NCI-H146 treated with DMSO at 0.1 percent for 48 hours (cell line): Measurements from ENCODE around the gene NTMT1.
"Not testable (repeated sequence)": the region's sequence is repeated elsewhere in the genome, so short reads cannot be mapped to it uniquely, and the experiment has no call there.

Experiments
- DNase-seq: peaks from one replicate; lab custom pipeline; 2025; ENCODE audit not compliant: unreplicated experiment; lab: John Stamatoyannopoulos, UW

Gene NTMT1

DNA sequence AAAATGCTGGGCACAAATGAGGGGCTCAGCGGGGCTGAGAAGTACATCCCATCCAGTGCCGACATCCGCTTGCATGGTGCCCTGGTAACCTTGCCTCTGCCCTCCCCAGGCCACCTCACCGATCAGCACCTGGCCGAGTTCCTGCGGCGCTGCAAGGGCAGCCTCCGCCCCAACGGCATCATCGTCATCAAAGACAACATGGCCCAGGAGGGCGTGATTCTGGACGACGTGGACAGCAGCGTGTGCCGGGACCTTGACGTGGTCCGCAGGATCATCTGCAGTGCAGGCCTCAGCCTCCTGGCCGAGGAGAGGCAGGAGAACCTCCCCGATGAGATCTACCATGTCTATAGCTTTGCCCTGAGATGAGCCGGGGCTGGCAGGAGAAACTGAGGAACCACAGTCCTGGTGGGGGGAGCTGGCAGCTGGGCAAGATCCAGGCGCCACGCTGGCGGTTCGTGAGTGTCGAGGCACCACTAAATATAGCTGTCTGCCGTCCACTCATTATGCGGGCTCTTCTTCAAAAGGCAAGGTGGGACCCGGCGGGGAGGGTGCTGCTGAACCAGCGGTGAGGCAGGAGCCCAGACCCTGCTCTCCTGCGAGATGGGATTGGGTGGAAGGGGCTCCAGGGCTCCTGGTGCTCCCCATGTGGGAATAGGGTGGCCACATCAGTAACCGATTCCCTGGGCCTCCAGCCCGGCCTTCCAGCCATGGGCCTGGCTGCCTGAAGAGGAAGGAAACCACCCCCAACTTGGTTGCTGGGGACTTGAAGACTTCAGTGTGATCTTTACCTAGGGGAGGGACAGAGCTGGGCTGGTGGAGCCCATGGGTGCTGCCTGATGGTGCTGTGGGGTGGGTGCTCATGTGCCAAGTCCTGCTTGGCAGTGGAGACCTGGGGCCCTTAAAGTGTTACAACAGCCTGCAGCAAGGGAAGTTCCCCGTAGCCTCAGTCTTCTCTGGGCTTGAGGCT lies 9.4 kb downstream of the NTMT1 start:
- DNase-seq = no peak

GRCh38 chr9:129636343-129636742 lies 10.4 kb downstream of the NTMT1 start:
- not testable (repeated sequence) for DNase-seq

DNA sequence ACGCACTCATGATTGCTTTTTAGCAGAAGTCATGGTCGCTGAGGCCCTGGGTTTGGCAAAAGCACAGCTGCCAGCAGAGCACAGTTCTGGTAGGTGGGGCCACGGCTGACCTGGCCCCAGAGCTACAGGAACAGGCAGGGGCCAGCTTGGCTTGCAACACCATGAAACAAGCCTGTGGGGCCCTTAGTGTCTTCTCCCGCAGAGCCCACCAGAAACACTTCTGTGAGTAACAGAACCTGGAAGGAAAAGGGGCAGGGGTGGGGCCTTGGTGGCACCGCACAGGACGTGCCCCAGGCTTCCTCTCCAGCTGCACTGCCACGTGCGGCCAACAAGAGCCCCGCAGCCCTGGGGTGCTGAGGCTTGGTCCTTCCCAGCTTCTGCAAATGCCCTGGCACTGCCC lies 11.1 kb downstream of the NTMT1 start:
- no peak for DNase-seq

- no peak for DNase-seq
These were observed 11.9 kb downstream of the NTMT1 start for GRCh38 chr9:129637673-129638439.

DNA sequence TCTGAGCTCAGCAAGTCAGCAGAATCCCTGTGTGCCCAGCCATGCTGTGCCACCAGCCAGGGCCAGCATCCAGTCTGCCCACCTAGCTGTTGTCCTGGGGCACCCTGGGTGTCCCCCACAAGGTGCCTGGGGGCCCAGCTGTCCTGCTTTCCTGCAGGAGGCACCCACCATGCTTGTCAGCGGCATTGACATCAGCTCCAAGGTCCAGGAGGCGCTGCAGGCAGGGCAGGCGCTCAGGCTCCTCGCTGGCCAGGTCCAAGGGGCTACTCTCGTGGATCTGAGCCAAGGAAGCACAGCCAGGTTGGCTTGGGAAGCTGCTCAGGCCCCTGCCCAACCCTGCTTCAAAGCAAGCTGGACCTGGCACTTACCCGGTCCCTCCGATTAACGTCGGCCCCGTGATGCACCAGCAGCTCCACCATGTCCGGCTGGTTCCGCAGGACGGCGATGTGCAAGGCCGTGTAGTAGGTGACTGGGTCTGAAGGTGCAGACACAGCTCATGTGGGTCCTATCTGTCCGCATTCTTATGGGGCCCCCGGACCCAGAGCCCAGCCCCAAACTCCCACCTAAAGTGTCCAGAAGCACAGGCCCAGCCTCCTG lies 13.2 kb downstream of the NTMT1 start:
- no peak for DNase-seq

- DNase-seq = no peak
These were observed 13.8 kb downstream of the NTMT1 start for GRCh38 chr9:129639756-129640085.

GRCh38 chr9:129640086-129640870 lies 14.3 kb downstream of the NTMT1 start:
- no peak for DNase-seq

GRCh38 chr9:129640871-129641749 lies 15.1 kb downstream of the NTMT1 start:
- no peak for DNase-seq

GRCh38 chr9:129641750-129642585 lies 16.0 kb downstream of the NTMT1 start, which contains the start of gene ASB6:
Gene ASB6 (minus strand): TSS chr9:129642151. CDS start chr9:129641999, 152 bp downstream.
- peak; percentile 70 for DNase-seq

- no peak for DNase-seq
These were observed 17.7 kb downstream of the NTMT1 start for GRCh38 chr9:129643706-129644105.

- no peak for DNase-seq
These were observed 18.4 kb downstream of the NTMT1 start for GRCh38 chr9:129644365-129644764.

DNA sequence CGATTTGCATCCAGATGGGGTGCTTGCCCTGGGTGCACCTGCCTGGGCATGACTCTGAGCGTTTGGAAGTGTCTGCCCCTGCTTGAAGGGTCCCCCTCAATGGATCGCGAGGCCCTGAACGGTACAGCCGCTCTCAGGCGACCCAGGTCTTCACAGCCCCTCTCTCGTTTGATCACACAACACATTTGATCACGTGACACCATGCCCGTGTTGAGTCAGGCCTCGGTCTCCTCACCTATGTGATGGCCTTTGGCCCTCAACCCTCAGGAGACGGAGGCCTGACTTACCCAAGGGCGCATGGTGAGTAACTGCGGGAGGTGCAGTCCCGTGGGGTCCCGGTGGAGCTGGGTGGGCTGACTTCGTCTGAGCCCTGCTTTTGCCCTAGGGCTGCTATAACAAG lies 18.9 kb downstream of the NTMT1 start:
- DNase-seq = no peak

GRCh38 chr9:129646252-129646651 lies 20.3 kb downstream of the NTMT1 start:
- DNase-seq = no peak

- DNase-seq = no peak
These were observed 20.7 kb downstream of the NTMT1 start for GRCh38 chr9:129646654-129647053.

DNA sequence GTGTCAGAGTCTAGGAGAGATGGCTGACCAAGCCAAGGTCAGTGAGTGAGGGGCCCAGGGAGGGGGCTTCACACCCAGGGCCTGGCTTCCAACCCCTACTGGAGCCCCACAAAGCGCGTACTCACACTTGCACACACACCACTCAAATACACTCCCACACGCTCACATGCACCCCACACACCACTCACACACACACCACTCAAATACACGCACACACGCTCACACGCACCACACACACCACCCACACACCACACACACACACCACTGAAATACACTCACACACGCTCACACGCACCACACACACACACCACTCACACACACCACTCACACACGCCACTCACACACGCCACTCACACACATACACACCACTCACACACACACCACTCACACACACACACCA lies 21.7 kb downstream of the NTMT1 start:
- DNase-seq = no peak

GRCh38 chr9:129648092-129648763 lies 22.3 kb downstream of the NTMT1 start:
- no peak for DNase-seq

- no peak for DNase-seq
These were observed 22.8 kb downstream of the NTMT1 start for GRCh38 chr9:129648764-129649115.
